Measurements from ENCODE around the gene HES1. TPM values are rescaled to one million over a fixed set of nuclear protein-coding genes. Genes with fewer than 3 reads are reported as not detected.

HES1 gene
- total RNA-seq, 1 experiment from 2014 or later, result 21.6 TPM

- DNase-seq, result peak; percentile 79 to 84
- 0 out of 2 replicates have a peak overlapping the region, but pooled peaks have one; percentile 8 for H3K4me3 ChIP-seq
- no peaks in the 10 kb centered on the region for H3K36me3 ChIP-seq
- peaks cover 24% of the 10 kb centered on the region for H3K4me1 ChIP-seq
- peaks cover 3% of the 10 kb centered on the region; the same call in 1 of the 2 replicates for H3K27me3 ChIP-seq
- no peaks in the 10 kb centered on the region for H3K9me3 ChIP-seq (replicated peaks)
- H3K27ac ChIP-seq, result peak overlapping the region; percentile 56
Measured at GRCh38 chr3:194098081-194098842, 37.7 kb upstream of the HES1 start.

- Histone ChIP-seq H3K36me3 (no peaks in the 10 kb centered on the region), H3K27me3 (peaks cover 5% of the 10 kb centered on the region; the same call in 1 of the 2 replicates), H3K27ac (peak overlapping the region; percentile 56), H3K4me3 (0 out of 2 replicates have a peak overlapping the region, but pooled peaks have one; percentile 8), H3K4me1 (peaks cover 24% of the 10 kb centered on the region), H3K9me3 (replicated peaks) (no peaks in the 10 kb centered on the region)
- DNase-seq, result no peak
Measured at GRCh38 chr3:194098843-194099183, 37.1 kb upstream of the HES1 start.

GRCh38 chr3:194099215-194099614 is 36.7 kb upstream of the HES1 start:
- H3K27ac ChIP-seq, result no peak overlapping the region; the same call in 1 of the 2 replicates

GRCh38 chr3:194100856-194101390 is 35.0 kb upstream of the HES1 start:
- Histone ChIP-seq H3K27ac (no peak overlapping the region), H3K27me3 (peaks cover 11% of the 10 kb centered on the region), H3K9me3 (replicated peaks) (no peaks in the 10 kb centered on the region), H3K36me3 (no peaks in the 10 kb centered on the region), H3K4me1 (peaks cover 22% of the 10 kb centered on the region), H3K4me3 (no peak overlapping the region)
- no peak for DNase-seq

More at GRCh38 chr3:194099215-194099614, 36.7 kb upstream of the HES1 start:
- H3K4me3 ChIP-seq, result no peak overlapping the region
- H3K27me3 ChIP-seq, result peaks cover 8% of the 10 kb centered on the region
- H3K36me3 ChIP-seq, result no peaks in the 10 kb centered on the region
- no peaks in the 10 kb centered on the region for H3K9me3 ChIP-seq (replicated peaks)
- DNase-seq, result peak in 1 of 2 experiments; percentile 32
- peaks cover 24% of the 10 kb centered on the region for H3K4me1 ChIP-seq

- DNase-seq, result no peak
- Histone ChIP-seq H3K4me3 (no peak overlapping the region), H3K36me3 (no peaks in the 10 kb centered on the region), H3K27me3 (peaks cover 11% of the 10 kb centered on the region), H3K9me3 (replicated peaks) (no peaks in the 10 kb centered on the region), H3K4me1 (peaks cover 21% of the 10 kb centered on the region), H3K27ac (no peak overlapping the region)
Measured at GRCh38 chr3:194101592-194102432, 34.1 kb upstream of the HES1 start.

GRCh38 chr3:194102436-194102835 is 33.5 kb upstream of the HES1 start:
- H3K4me3 ChIP-seq, result no peak overlapping the region
- peaks cover 11% of the 10 kb centered on the region for H3K27me3 ChIP-seq
- peaks cover 14% of the 10 kb centered on the region for H3K4me1 ChIP-seq
- no peaks in the 10 kb centered on the region for H3K36me3 ChIP-seq
- DNase-seq, result no peak
- H3K27ac ChIP-seq, result no peak overlapping the region
- H3K9me3 ChIP-seq (replicated peaks), result no peaks in the 10 kb centered on the region

- Histone ChIP-seq H3K4me1 (peaks cover 9% of the 10 kb centered on the region), H3K36me3 (no peaks in the 10 kb centered on the region), H3K27ac (no peak overlapping the region), H3K27me3 (peaks cover 11% of the 10 kb centered on the region), H3K4me3 (no peak overlapping the region), H3K9me3 (replicated peaks) (no peaks in the 10 kb centered on the region)
- no peak for DNase-seq
Measured at GRCh38 chr3:194103505-194103904, 32.4 kb upstream of the HES1 start.

- no peak for DNase-seq
- Histone ChIP-seq H3K27me3 (peaks cover 11% of the 10 kb centered on the region), H3K36me3 (no peaks in the 10 kb centered on the region), H3K27ac (no peak overlapping the region), H3K4me3 (no peak overlapping the region), H3K9me3 (replicated peaks) (no peaks in the 10 kb centered on the region), H3K4me1 (peaks cover 2% of the 10 kb centered on the region)
Measured at GRCh38 chr3:194103983-194104751, 31.8 kb upstream of the HES1 start.

- Histone ChIP-seq H3K4me3 (no peak overlapping the region), H3K36me3 (no peaks in the 10 kb centered on the region), H3K4me1 (no peaks in the 10 kb centered on the region), H3K9me3 (replicated peaks) (no peaks in the 10 kb centered on the region), H3K27me3 (peaks cover 11% of the 10 kb centered on the region), H3K27ac (no peak overlapping the region)
- no peak for DNase-seq
Measured at GRCh38 chr3:194105292-194105691, 30.7 kb upstream of the HES1 start.

GRCh38 chr3:194107107-194107506 is 28.8 kb upstream of the HES1 start:
- no peak overlapping the region for H3K4me3 ChIP-seq
- no peaks in the 10 kb centered on the region for H3K36me3 ChIP-seq
- H3K4me1 ChIP-seq, result no peaks in the 10 kb centered on the region
- no peaks in the 10 kb centered on the region for H3K9me3 ChIP-seq (replicated peaks)
- peaks cover 11% of the 10 kb centered on the region for H3K27me3 ChIP-seq
- DNase-seq, result no peak
- no peak overlapping the region for H3K27ac ChIP-seq

GRCh38 chr3:194109192-194109863 is 26.6 kb upstream of the HES1 start:
- Histone ChIP-seq H3K9me3 (replicated peaks) (no peaks in the 10 kb centered on the region), H3K4me3 (no peak overlapping the region), H3K4me1 (no peaks in the 10 kb centered on the region), H3K27me3 (peaks cover 2% of the 10 kb centered on the region; the same call in 1 of the 2 replicates), H3K36me3 (no peaks in the 10 kb centered on the region), H3K27ac (no peak overlapping the region)
- no peak for DNase-seq

GRCh38 chr3:194110483-194110882 is 25.5 kb upstream of the HES1 start:
- no peak for DNase-seq
- Histone ChIP-seq H3K27me3 (no peaks in the 10 kb centered on the region), H3K9me3 (replicated peaks) (no peaks in the 10 kb centered on the region), H3K4me3 (no peak overlapping the region), H3K36me3 (no peaks in the 10 kb centered on the region), H3K27ac (no peak overlapping the region), H3K4me1 (no peaks in the 10 kb centered on the region)

GRCh38 chr3:194111336-194111735 is 24.6 kb upstream of the HES1 start:
- H3K9me3 ChIP-seq (replicated peaks), result no peaks in the 10 kb centered on the region
- no peaks in the 10 kb centered on the region for H3K36me3 ChIP-seq
- no peak overlapping the region for H3K27ac ChIP-seq
- no peak overlapping the region for H3K4me3 ChIP-seq
- H3K27me3 ChIP-seq, result no peaks in the 10 kb centered on the region
- no peak for DNase-seq
- H3K4me1 ChIP-seq, result no peaks in the 10 kb centered on the region
